ENCODE measurements around the gene USP32.
"Not testable (repeated sequence)": the region's sequence is repeated elsewhere in the genome, so short reads cannot be mapped to it uniquely, and the experiment has no call there.

DNA sequence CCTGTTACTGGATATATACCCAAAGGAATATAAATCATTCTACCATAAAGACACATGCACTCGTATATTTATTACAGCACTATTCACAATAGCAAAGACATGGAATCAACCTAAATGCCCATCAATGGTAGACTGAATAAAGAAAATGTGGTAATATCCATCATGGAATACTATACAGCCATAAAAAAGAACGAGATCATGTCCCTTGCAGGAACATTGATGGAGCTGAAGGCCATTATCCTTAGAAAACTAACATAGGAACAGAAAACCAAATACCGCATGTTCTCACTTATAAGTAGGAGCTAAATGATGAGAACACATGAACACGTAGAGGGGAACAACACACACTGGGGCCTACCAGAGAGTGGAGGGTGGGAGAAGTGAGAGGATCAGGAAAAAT, 27.1 kb upstream of the USP32 start:
- TF ChIP-seq YY1 (IDR thresholded peaks at IDR 0.05; ENCODE audit: insufficient read depth, insufficient read length); ZNF274 (IDR thresholded peaks at IDR 0.05; ENCODE audit: low read depth, low read length); SUZ12 (IDR thresholded peaks at IDR 0.05; ENCODE audit: extremely low read depth, insufficient read depth, insufficient read length): not testable (repeated sequence)
